ENCODE data around the gene LRRFIP2. TPM values are rescaled to one million over a fixed set of nuclear protein-coding genes. Genes with fewer than 3 reads are reported as not detected.
"Not testable (repeated sequence)": the region's sequence is repeated elsewhere in the genome, so short reads cannot be mapped to it uniquely, and the experiment has no call there.

The LRRFIP2 gene
- total RNA-seq, 4 donors from 2014 or later: 48.9 to 64.8 (median 62.7) TPM

GRCh38 chr3:37125195-37126073, 48.9 kb downstream of the LRRFIP2 start:
- Histone ChIP-seq H3K36me3 (peaks cover 0 to 11% (median 0%) of the 10 kb centered on the region in 3 donors), H3K4me3 (no peak overlapping the region), H3K27ac (no peak overlapping the region), H3K27me3 (no peaks in the 10 kb centered on the region), H3K9me3 (no peaks in the 10 kb centered on the region), H3K4me1 (peaks cover 0 to 4% (median 0%) of the 10 kb centered on the region in 4 donors)
- 79 to 90% methylated on average over 1 of the region's 1 CpG for WGBS, 2 donors
- no peak for TF ChIP-seq POLR2A (IDR thresholded peaks at IDR 0.05)
- no peak for TF ChIP-seq CTCF (IDR thresholded peaks at IDR 0.05)
- no peak for TF ChIP-seq EP300 (IDR thresholded peaks at IDR 0.05)
- no peak for DNase-seq (ENCODE audit: low spot score in 2 of 2)

- no peak overlapping the region for H3K4me3 ChIP-seq
- no peaks in the 10 kb centered on the region for H3K27me3 ChIP-seq
- no peak for DNase-seq (ENCODE audit: low spot score in 2 of 2)
- H3K4me1 ChIP-seq: peaks cover 0 to 4% (median 0%) of the 10 kb centered on the region in 4 donors
- no peaks in the 10 kb centered on the region for H3K9me3 ChIP-seq
- TF ChIP-seq CTCF (IDR thresholded peaks at IDR 0.05): no peak
- no peak for TF ChIP-seq POLR2A (IDR thresholded peaks at IDR 0.05)
- TF ChIP-seq EP300 (IDR thresholded peaks at IDR 0.05): no peak
- H3K36me3 ChIP-seq: peaks cover 0 to 11% (median 0%) of the 10 kb centered on the region in 3 donors
- no peak overlapping the region for H3K27ac ChIP-seq
- WGBS, 2 donors: 30 to 31% methylated on average over 2 of the region's 2 CpGs
Measured at GRCh38 chr3:37124435-37124834, 49.9 kb downstream of the LRRFIP2 start.

GRCh38 chr3:37123292-37123691, 51.1 kb downstream of the LRRFIP2 start:
- no peak overlapping the region for H3K4me3 ChIP-seq
- no peak for DNase-seq (ENCODE audit: low spot score in 2 of 2)
- no peaks in the 10 kb centered on the region for H3K27me3 ChIP-seq
- 96 to 98% methylated on average over 7 of the region's 7 CpGs for WGBS, 2 donors
- H3K9me3 ChIP-seq: no peaks in the 10 kb centered on the region
- H3K36me3 ChIP-seq: peaks cover 0 to 11% (median 0%) of the 10 kb centered on the region in 3 donors
- H3K27ac ChIP-seq: no peak overlapping the region
- TF ChIP-seq EP300 (IDR thresholded peaks at IDR 0.05): no peak
- TF ChIP-seq POLR2A (IDR thresholded peaks at IDR 0.05): no peak
- no peak for TF ChIP-seq CTCF (IDR thresholded peaks at IDR 0.05)
- H3K4me1 ChIP-seq: peaks cover 0 to 4% (median 0%) of the 10 kb centered on the region in 4 donors

GRCh38 chr3:37122069-37122468, 52.3 kb downstream of the LRRFIP2 start:
- not testable (repeated sequence) for DNase-seq (ENCODE audit: low spot score in 2 of 2)
- peaks cover 0 to 11% (median 0%) of the 10 kb centered on the region in 4 donors for H3K4me1 ChIP-seq
- WGBS, 2 donors: 97 to 98% methylated on average over 6 of the region's 6 CpGs

GRCh38 chr3:37118163-37118562, 56.2 kb downstream of the LRRFIP2 start:
- Histone ChIP-seq H3K4me1 (peaks cover 0 to 17% (median 0%) of the 10 kb centered on the region in 4 donors), H3K27me3 (no peaks in the 10 kb centered on the region), H3K4me3 (no peak overlapping the region), H3K27ac (no peak overlapping the region), H3K9me3 (no peaks in the 10 kb centered on the region), H3K36me3 (peaks cover 0 to 8% (median 0%) of the 10 kb centered on the region in 3 donors)
- WGBS, 2 donors: 95 to 99% methylated on average over 2 of the region's 2 CpGs
- no peak for DNase-seq (ENCODE audit: low spot score in 2 of 2)
- TF ChIP-seq CTCF (IDR thresholded peaks at IDR 0.05): no peak
- TF ChIP-seq EP300 (IDR thresholded peaks at IDR 0.05): no peak
- no peak for TF ChIP-seq POLR2A (IDR thresholded peaks at IDR 0.05)

More at GRCh38 chr3:37122069-37122468, 52.3 kb downstream of the LRRFIP2 start:
- not testable (repeated sequence) for H3K9me3 ChIP-seq, H3K4me3 ChIP-seq, H3K27me3 ChIP-seq, H3K27ac ChIP-seq
- H3K36me3 ChIP-seq: peaks cover 0 to 11% (median 0%) of the 10 kb centered on the region in 3 donors
